ENCODE measurements around the gene CELSR2. TPM values are rescaled to one million over a fixed set of nuclear protein-coding genes. Genes with fewer than 3 reads are reported as not detected.

Gene CELSR2, protein sequence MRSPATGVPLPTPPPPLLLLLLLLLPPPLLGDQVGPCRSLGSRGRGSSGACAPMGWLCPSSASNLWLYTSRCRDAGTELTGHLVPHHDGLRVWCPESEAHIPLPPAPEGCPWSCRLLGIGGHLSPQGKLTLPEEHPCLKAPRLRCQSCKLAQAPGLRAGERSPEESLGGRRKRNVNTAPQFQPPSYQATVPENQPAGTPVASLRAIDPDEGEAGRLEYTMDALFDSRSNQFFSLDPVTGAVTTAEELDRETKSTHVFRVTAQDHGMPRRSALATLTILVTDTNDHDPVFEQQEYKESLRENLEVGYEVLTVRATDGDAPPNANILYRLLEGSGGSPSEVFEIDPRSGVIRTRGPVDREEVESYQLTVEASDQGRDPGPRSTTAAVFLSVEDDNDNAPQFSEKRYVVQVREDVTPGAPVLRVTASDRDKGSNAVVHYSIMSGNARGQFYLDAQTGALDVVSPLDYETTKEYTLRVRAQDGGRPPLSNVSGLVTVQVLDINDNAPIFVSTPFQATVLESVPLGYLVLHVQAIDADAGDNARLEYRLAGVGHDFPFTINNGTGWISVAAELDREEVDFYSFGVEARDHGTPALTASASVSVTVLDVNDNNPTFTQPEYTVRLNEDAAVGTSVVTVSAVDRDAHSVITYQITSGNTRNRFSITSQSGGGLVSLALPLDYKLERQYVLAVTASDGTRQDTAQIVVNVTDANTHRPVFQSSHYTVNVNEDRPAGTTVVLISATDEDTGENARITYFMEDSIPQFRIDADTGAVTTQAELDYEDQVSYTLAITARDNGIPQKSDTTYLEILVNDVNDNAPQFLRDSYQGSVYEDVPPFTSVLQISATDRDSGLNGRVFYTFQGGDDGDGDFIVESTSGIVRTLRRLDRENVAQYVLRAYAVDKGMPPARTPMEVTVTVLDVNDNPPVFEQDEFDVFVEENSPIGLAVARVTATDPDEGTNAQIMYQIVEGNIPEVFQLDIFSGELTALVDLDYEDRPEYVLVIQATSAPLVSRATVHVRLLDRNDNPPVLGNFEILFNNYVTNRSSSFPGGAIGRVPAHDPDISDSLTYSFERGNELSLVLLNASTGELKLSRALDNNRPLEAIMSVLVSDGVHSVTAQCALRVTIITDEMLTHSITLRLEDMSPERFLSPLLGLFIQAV (N-terminal part only)
- total RNA-seq (2013) = 0.27 TPM
- polyA plus RNA-seq (under 1 TPM; 0.03 to 0.97 (median 0.04) TPM), polyA minus RNA-seq (0.83 and 1.1 TPM in 2 replicates), total RNA-seq (0.50 to 24.5 (median 2.8) reads per million in 11 experiments)

DNA sequence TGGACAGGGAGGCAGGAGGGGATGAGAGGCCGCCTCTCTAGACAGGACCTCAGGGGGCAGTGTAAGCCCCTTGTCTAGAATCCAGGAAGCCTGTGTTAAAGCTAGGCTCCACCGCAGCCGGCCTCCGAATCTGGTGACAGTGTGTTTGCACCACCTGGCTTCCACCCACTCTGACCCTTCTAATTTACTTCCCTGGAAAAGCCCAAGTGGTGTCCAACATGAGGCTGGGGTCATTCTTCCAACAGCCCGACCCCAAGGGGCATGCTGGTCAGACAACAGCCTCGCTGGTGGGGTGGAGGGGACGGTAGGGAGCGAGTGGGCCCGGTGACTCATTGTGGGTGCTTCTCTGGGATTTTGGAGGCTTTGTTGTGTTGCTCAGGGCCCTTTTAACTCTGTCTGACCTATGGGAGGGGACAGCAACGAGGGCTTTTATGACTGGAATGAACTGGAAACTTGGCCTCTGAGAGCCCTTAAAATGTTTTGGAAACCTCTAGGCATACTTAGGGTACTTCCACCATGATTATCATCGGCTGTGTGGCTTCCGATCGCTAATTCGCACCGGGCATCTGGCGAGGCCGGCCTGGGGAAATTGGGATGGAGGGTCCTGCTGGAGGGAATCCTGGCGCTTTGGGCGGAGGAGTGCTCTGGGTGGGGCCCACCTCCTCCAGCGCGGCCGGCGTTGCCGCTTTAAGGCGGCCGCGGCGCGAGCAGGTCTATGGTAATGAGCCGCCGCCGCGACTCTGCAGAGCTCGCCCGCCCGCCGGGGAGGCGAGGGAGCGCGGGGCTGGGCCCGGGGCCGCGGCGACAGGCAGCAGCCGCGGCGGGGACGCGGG, at the start of gene CELSR2:
TSS of gene CELSR2 (plus strand) at position 743 of the 833 bp plus-strand sequence. CDS start 541 bp downstream, outside the sequence.
- Histone ChIP-seq H3K27ac (ENCODE audit: low read depth in 1 of 2, low read length in 2 of 2) (no peak within 1 kb of the TSS), H3K27me3 (ENCODE audit: control insufficient read depth in 2 of 2, insufficient read depth in 2 of 2, low read length in 2 of 2) (peaks cover 4 to 29% of the 10 kb centered on the region in 2 donors), H3K4me2 (replicated peaks; ENCODE audit: extremely low read depth, low read length, poor library complexity, severe bottlenecking) (peak within 1 kb of the TSS; percentile 78), H3K36me3 (replicated peaks in 1 of 2; ENCODE audit: control insufficient read depth in 1 of 2, insufficient read depth in 2 of 2, low read length in 2 of 2) (no peaks in the 10 kb centered on the region), H4K20me1 (ENCODE audit: insufficient read depth, low read length) (no peaks in the 10 kb centered on the region), H2AFZ (ENCODE audit: insufficient read depth, low read depth, low read length, poor library complexity, severe bottlenecking) (peak within 1 kb of the TSS; percentile 61), H3K4me1 (ENCODE audit: control insufficient read depth in 1 of 2, insufficient read depth in 2 of 2, low read length in 2 of 2) (peaks cover 8 to 13% of the 10 kb centered on the region in 2 donors), H3K79me2 (ENCODE audit: insufficient read depth, low read length) (no peaks in the 10 kb centered on the region), H3K4me3 (replicated peaks in 1 of 3; ENCODE audit: low read depth in 2 of 3, low read length in 3 of 3) (peak within 1 kb of the TSS; percentile 10 to 69 (median 19)), H3K9ac (ENCODE audit: insufficient read depth, low read length, poor library complexity, severe bottlenecking) (peak within 1 kb of the TSS; percentile 43), H3K9me3 (replicated peaks in 1 of 2; ENCODE audit: control insufficient read depth in 1 of 2, insufficient read depth in 1 of 2, low read length in 2 of 2) (no peaks in the 10 kb centered on the region)
- peaks cover 0 to 9% (median 0%) of the 10 kb centered on the region in 7 donors for H3K9me3 Mint-ChIP-seq
- H3K27ac Mint-ChIP-seq = no peak within 1 kb of the TSS
- no peaks in the 10 kb centered on the region for H3K36me3 Mint-ChIP-seq
- H3K27me3 Mint-ChIP-seq (ENCODE audit: low read depth in 3 of 3) = peaks cover 24 to 52% (median 43%) of the 10 kb centered on the region in 3 donors
- peaks cover 8% of the 10 kb centered on the region for H3K4me1 Mint-ChIP-seq
- intact Hi-C loops (cut with micrococcal nuclease) = no loop called here
- WGBS (ENCODE audit: insufficient coverage) = 10% methylated on average over 42 of the region's 49 CpGs
- DNase-seq = peak; percentile 35 to 52 (median 49)
- TF ChIP-seq, protein P1, sequence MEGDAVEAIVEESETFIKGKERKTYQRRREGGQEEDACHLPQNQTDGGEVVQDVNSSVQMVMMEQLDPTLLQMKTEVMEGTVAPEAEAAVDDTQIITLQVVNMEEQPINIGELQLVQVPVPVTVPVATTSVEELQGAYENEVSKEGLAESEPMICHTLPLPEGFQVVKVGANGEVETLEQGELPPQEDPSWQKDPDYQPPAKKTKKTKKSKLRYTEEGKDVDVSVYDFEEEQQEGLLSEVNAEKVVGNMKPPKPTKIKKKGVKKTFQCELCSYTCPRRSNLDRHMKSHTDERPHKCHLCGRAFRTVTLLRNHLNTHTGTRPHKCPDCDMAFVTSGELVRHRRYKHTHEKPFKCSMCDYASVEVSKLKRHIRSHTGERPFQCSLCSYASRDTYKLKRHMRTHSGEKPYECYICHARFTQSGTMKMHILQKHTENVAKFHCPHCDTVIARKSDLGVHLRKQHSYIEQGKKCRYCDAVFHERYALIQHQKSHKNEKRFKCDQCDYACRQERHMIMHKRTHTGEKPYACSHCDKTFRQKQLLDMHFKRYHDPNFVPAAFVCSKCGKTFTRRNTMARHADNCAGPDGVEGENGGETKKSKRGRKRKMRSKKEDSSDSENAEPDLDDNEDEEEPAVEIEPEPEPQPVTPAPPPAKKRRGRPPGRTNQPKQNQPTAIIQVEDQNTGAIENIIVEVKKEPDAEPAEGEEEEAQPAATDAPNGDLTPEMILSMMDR (IDR thresholded peaks at IDR 0.05) = no peak
- H3K4me3 Mint-ChIP-seq = peak within 1 kb of the TSS; percentile 75 to 81

All from CD14-positive monocyte (primary cell).